HepG2 (cell line): ENCODE results near the gene CADPS. TPM values are rescaled to one million over a fixed set of nuclear protein-coding genes. Genes with fewer than 3 reads are reported as not detected.

ENCODE experiments used
- ATAC-seq: fragments of 200-7000 bp; cut with Tn5 transposase; 3 replicates; pipeline ENCODE4 v1.9.1; 2020; ENCODE audit warnings: mild to moderate bottlenecking, moderate library complexity
- BruUV-seq: library from RNA; stranded (reverse); fragments of 400-500 nt; replicated peaks from 2 replicates; lab custom pipeline; 2021; lab: Mats Ljungman, UMichigan
- CTCF ChIA-PET: fragments of 300-600 bp; formaldehyde crosslinking; extraction: SDS; loops from one replicate; lab custom pipeline; 2021; ENCODE audit warnings: low total read pairs, inconsistent platforms, low intra/inter-chr PET ratio; lab: Yijun Ruan, JAX
- POLR2A ChIA-PET: fragments of 350-600 bp; sonication (Branson Sonifier 250); formaldehyde crosslinking; loops from one replicate; lab custom pipeline; 2020; ENCODE audit warnings: antibody characterized with exemption, inconsistent platforms; lab: Yijun Ruan, JAX
- DNase-seq: peaks from one replicate; pipeline ENCODE4 v3.0.0-alpha.2; 2015; ENCODE audit warnings: low spot score
- FAIRE-seq: peaks from 3 replicates; lab custom pipeline; 2011; peaks lifted over from hg19 to GRCh38; lab: Jason Lieb, UNC
- H2AFZ ChIP-seq: one replicate; pipeline ENCODE4 v1.6.1; 2011; ENCODE audit warnings: low read length, inconsistent platforms
- H3K27ac ChIP-seq: fragments of 300-600 bp; 3 replicates; pipeline ENCODE4 v1.8.0; 2011; ENCODE audit warnings: mixed run types, mild to moderate bottlenecking, mixed read lengths, low read length, inconsistent platforms; ENCODE audit not compliant: insufficient read depth; ENCODE audit errors: extremely low read length
- H3K27me3 ChIP-seq, 2 experiments: fragments of 200-600 bp in 1 of 2; 2 replicates in 1 of 2; 3 replicates in 1 of 2; pipeline versions ENCODE4 v1.6.0 to v1.8.0; 2011; ENCODE audit warnings: low read length in 2 of 2, mild to moderate bottlenecking in 2 of 2, moderate library complexity in 2 of 2, inconsistent platforms in 1 of 2; ENCODE audit not compliant: insufficient read depth in 2 of 2, control insufficient read depth in 1 of 2
- H3K36me3 ChIP-seq, 2 experiments: fragments of 200-600 bp in 1 of 2; replicated peaks in 1 of 2; 2 replicates in 1 of 2; 3 replicates in 1 of 2; pipeline versions ENCODE4 v1.5.1 to v1.8.0; 2011; ENCODE audit warnings: low read length in 2 of 2, inconsistent platforms in 1 of 2; ENCODE audit not compliant: insufficient read depth in 2 of 2, control insufficient read depth in 1 of 2
- H3K4me1 ChIP-seq: 2 replicates; pipeline ENCODE4 v1.5.1; 2012; ENCODE audit warnings: low read length, inconsistent platforms; ENCODE audit not compliant: insufficient read depth
- H3K4me2 ChIP-seq: 2 replicates; pipeline ENCODE4 v1.6.0; 2011; ENCODE audit warnings: low read depth, low read length, inconsistent platforms
- H3K4me3 ChIP-seq, 3 experiments: fragments of 200-600 bp in 1 of 3; sonication (generic), shearing (Covaris generic) in 1 of 3; replicated peaks in 1 of 3; 2 replicates each; pipeline ENCODE4 v1.5.1; 2011 to 2016; ENCODE audit warnings: low read length in 3 of 3, inconsistent platforms in 2 of 3, low read depth in 2 of 3, mild to moderate bottlenecking in 2 of 3, control low read depth in 1 of 3, mixed read lengths in 1 of 3; ENCODE audit not compliant: insufficient read depth in 1 of 3
- H3K79me2 ChIP-seq: one replicate; pipeline ENCODE4 v1.6.1; 2011; ENCODE audit warnings: low read length, inconsistent platforms; ENCODE audit not compliant: insufficient read depth
- H3K9ac ChIP-seq: 2 replicates; pipeline ENCODE4 v1.6.0; 2011; ENCODE audit warnings: mild to moderate bottlenecking, low read depth, low read length, inconsistent platforms; ENCODE audit not compliant: insufficient read depth
- H3K9me3 ChIP-seq: 2 replicates; pipeline ENCODE4 v1.5.1; 2012; ENCODE audit warnings: mild to moderate bottlenecking, low read length
- H4K20me1 ChIP-seq: 2 replicates; pipeline ENCODE4 v1.6.0; 2011; ENCODE audit warnings: inconsistent platforms, mild to moderate bottlenecking, low read length, moderate library complexity; ENCODE audit not compliant: insufficient read depth
- ARID2 ChIP-seq: sonication (generic); formaldehyde crosslinking; IDR thresholded peaks from 2 replicates; pipeline ENCODE4 v1.8.1; 2022; ENCODE audit warnings: mild to moderate bottlenecking, missing genetic modification reagents, borderline replicate concordance
- ELF3 ChIP-seq: IDR thresholded peaks from 2 replicates; pipeline ENCODE4 v1.6.1; 2016; ENCODE audit warnings: missing genetic modification reagents, missing compliant biosample characterization
- HOXA5 ChIP-seq: sonication (generic); formaldehyde crosslinking; IDR thresholded peaks from 2 replicates; pipeline ENCODE4 v1.4.0; 2020; ENCODE audit warnings: missing genetic modification reagents
- HOXD1 ChIP-seq: sonication (generic); formaldehyde crosslinking; IDR thresholded peaks from 2 replicates; pipeline ENCODE4 v1.5.0; 2020; ENCODE audit warnings: missing genetic modification reagents
- KLF16 ChIP-seq, 2 experiments: sonication (generic) in 1 of 2; formaldehyde crosslinking in 1 of 2; IDR thresholded peaks; 2 replicates each; pipeline versions ENCODE4 v1.6.1 to v1.8.0; 2016 to 2023; ENCODE audit warnings: missing genetic modification reagents in 2 of 2, missing compliant biosample characterization in 1 of 2
- LRRFIP1 ChIP-seq: sonication (generic); formaldehyde crosslinking; conservative IDR thresholded peaks from 2 replicates; pipeline ENCODE4 v1.4.0; 2020; ENCODE audit warnings: missing genetic modification reagents
- SRF ChIP-seq: IDR thresholded peaks from 2 replicates; pipeline ENCODE4 v1.6.1; 2011; ENCODE audit warnings: mild to moderate bottlenecking, low read depth, low read length, moderate library complexity
- STAT5B ChIP-seq: sonication (generic); formaldehyde crosslinking; IDR thresholded peaks from 2 replicates; pipeline ENCODE4 v1.4.0; 2020; ENCODE audit warnings: missing genetic modification reagents
- TBL1XR1 ChIP-seq: fragments of 150-350 bp; IDR thresholded peaks from 2 replicates; pipeline ENCODE4 v1.6.1; 2014; ENCODE audit warnings: borderline replicate concordance, low read length; ENCODE audit not compliant: partially characterized antibody
- THYN1 ChIP-seq: sonication (generic); formaldehyde crosslinking; IDR thresholded peaks from 2 replicates; pipeline ENCODE4 v1.8.1; 2023; ENCODE audit warnings: low read depth, mild to moderate bottlenecking, moderate library complexity, missing genetic modification reagents, borderline replicate concordance
- ZMAT5 ChIP-seq: sonication (generic); formaldehyde crosslinking; IDR thresholded peaks from 2 replicates; pipeline ENCODE4 v1.5.0; 2020; ENCODE audit warnings: mild to moderate bottlenecking, low read depth, missing genetic modification reagents, borderline replicate concordance
- ZNF232 ChIP-seq: sonication (generic); formaldehyde crosslinking; IDR thresholded peaks from 2 replicates; pipeline ENCODE4 v1.4.0; 2020; ENCODE audit warnings: missing genetic modification reagents, borderline replicate concordance
- ZNF256 ChIP-seq: sonication (generic); formaldehyde crosslinking; conservative IDR thresholded peaks from 2 replicates; pipeline ENCODE4 v1.4.0; 2020; ENCODE audit warnings: missing genetic modification reagents
- ZNF576 ChIP-seq: sonication (generic); formaldehyde crosslinking; IDR thresholded peaks from 2 replicates; pipeline ENCODE4 v1.4.0; 2020; ENCODE audit warnings: mild to moderate bottlenecking, missing genetic modification reagents
- ZNF616 ChIP-seq: sonication (generic); formaldehyde crosslinking; IDR thresholded peaks from 2 replicates; pipeline ENCODE4 v1.5.0; 2020; ENCODE audit warnings: low read depth, mild to moderate bottlenecking, missing genetic modification reagents
- ZNF891 ChIP-seq: sonication (generic); formaldehyde crosslinking; IDR thresholded peaks from 2 replicates; pipeline ENCODE4 v1.5.0; 2020; ENCODE audit warnings: mild to moderate bottlenecking, missing genetic modification reagents
- in situ Hi-C: cut with HindIII; loops from 2 replicates; pipeline ENCODE4 v1.10.0; 2017; ENCODE audit warnings: low pct_unique_long_range_greater_than_20kb; ENCODE audit not compliant: extremely low pct_ligation_motif_present
- intact Hi-C: fragments of 100-400 bp; cut with micrococcal nuclease; formaldehyde crosslinking; loops from one replicate; pipeline ENCODE4 v1.10.0; 2022; ENCODE audit not compliant: unreplicated experiment
- polyA plus RNA-seq, 8 experiments: library from polyadenylated mRNA; depleted of rRNA in 3 of 8; stranded (reverse) in 7 of 8; unstranded in 1 of 8; fragments of >200 nt; fragmentation: Illumina TruSeq in 4 of 8; extraction: Trizol in 4 of 8; gene quantifications; 2 replicates each; pipeline versions ENCODE4 v1.2.1 to v1.2.3, GENCODE V29; 2011 to 2016; ENCODE audit warnings: low read depth in 4 of 8, missing spikeins in 1 of 8, mixed read lengths in 1 of 8; ENCODE audit not compliant: insufficient read depth in 1 of 8
- total RNA-seq, 5 experiments: library from RNA; depleted of rRNA; stranded (reverse); fragments of >200 nt; fragmentation: Illumina TruSeq; extraction: Trizol; gene quantifications; 2 replicates each; pipeline ENCODE4 v1.2.3, GENCODE V29; 2016; ENCODE audit warnings: low read depth in 1 of 5
- TF ChIP-seq, protein P1 (sequence below): sonication (generic); formaldehyde crosslinking; IDR thresholded peaks from 2 replicates; pipeline ENCODE4 v1.9.0; 2021; ENCODE audit warnings: missing genetic modification reagents, borderline replicate concordance
- TF ChIP-seq, protein P2 (sequence below): sonication (generic); formaldehyde crosslinking; IDR thresholded peaks from 2 replicates; pipeline ENCODE4 v1.4.0; 2020; ENCODE audit warnings: missing genetic modification reagents, borderline replicate concordance

The CADPS gene
- total and polyA plus RNA-seq, 2 of the 13 experiments (the other 11 are each of a cell fraction or from before 2014, with no cell fraction given), result not detected

DNA sequence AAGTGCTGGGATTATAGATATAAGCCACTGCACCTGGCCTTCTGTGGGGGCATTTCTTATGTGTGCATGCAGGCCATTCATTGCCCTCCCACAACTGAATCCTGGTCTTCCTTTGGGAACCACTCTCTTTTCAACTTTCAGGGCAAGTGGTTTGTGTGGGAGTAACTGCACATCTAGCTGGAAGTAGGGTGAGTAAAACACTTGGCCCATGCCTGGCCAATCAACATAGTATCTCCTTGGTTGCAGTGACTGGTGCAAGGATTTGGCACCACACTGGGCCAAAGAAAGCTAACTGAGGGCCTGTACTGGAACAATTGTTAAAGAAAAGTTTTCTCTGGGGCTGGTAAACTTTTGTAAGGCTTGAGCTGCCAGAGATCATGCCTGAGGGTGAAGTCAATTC is 312.6 kb downstream of the CADPS start:
- H3K4me1 ChIP-seq, result no peaks in the 10 kb centered on the region
- no peaks in the 10 kb centered on the region for H3K27me3 ChIP-seq
- POLR2A ChIA-PET, result no interaction called here
- intact Hi-C loops, result loop anchor here (5.0 kb wide), 1 partner anchor 360 kb away; no protein-coding TSS in a partner anchor
- no peak overlapping the region for H3K27ac ChIP-seq
- H3K79me2 ChIP-seq, result no peaks in the 10 kb centered on the region
- TF ChIP-seq HOXD1 (CRISPR knock-in tag) (no peak), ARID2 (CRISPR knock-in tag) (no peak), ZNF232 (no peak), ZNF616 (CRISPR knock-in tag) (no peak), HOXA5 (CRISPR knock-in tag) (no peak), LRRFIP1 (CRISPR knock-in tag) (no peak), STAT5B (CRISPR knock-in tag) (no peak), ELF3 (no peak), ZNF891 (CRISPR knock-in tag) (no peak), TBL1XR1 (no peak), SRF (no peak), KLF16 (CRISPR knock-in tag; IDR thresholded peaks at IDR 0.05) (no peak), ZNF256 (CRISPR knock-in tag) (no peak), THYN1 (no peak), ZNF576 (no peak), ZMAT5 (CRISPR knock-in tag) (no peak)
- TF ChIP-seq, protein P1, sequence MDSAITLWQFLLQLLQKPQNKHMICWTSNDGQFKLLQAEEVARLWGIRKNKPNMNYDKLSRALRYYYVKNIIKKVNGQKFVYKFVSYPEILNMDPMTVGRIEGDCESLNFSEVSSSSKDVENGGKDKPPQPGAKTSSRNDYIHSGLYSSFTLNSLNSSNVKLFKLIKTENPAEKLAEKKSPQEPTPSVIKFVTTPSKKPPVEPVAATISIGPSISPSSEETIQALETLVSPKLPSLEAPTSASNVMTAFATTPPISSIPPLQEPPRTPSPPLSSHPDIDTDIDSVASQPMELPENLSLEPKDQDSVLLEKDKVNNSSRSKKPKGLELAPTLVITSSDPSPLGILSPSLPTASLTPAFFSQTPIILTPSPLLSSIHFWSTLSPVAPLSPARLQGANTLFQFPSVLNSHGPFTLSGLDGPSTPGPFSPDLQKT (CRISPR knock-in tag), result no peak
- TF ChIP-seq, protein P2, sequence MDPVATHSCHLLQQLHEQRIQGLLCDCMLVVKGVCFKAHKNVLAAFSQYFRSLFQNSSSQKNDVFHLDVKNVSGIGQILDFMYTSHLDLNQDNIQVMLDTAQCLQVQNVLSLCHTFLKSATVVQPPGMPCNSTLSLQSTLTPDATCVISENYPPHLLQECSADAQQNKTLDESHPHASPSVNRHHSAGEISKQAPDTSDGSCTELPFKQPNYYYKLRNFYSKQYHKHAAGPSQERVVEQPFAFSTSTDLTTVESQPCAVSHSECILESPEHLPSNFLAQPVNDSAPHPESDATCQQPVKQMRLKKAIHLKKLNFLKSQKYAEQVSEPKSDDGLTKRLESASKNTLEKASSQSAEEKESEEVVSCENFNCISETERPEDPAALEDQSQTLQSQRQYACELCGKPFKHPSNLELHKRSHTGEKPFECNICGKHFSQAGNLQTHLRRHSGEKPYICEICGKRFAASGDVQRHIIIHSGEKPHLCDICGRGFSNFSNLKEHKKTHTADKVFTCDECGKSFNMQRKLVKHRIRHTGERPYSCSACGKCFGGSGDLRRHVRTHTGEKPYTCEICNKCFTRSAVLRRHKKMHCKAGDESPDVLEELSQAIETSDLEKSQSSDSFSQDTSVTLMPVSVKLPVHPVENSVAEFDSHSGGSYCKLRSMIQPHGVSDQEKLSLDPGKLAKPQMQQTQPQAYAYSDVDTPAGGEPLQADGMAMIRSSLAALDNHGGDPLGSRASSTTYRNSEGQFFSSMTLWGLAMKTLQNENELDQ, result no peak
- TF ChIP-seq, all 625 proteins: peak for 0
- CTCF ChIA-PET, result no interaction called here
- in situ Hi-C loops, result no loop called here
- Histone ChIP-seq H4K20me1 (no peaks in the 10 kb centered on the region), H3K9me3 (no peaks in the 10 kb centered on the region), H2AFZ (no peak overlapping the region), H3K9ac (no peak overlapping the region), H3K36me3 (no peaks in the 10 kb centered on the region), H3K4me2 (no peak overlapping the region), H3K4me3 (no peak overlapping the region)
- BruUV-seq, result no TSS peak
- no peak for DNase-seq
- ATAC-seq, result no peak
- FAIRE-seq, result no peak
